Astrocyte (in vitro differentiated cells and primary cell): Measurements from ENCODE around the gene TRAT1. TPM values are rescaled to one million over a fixed set of nuclear protein-coding genes. Genes with fewer than 3 reads are reported as not detected.

ENCODE experiments used
- DNase-seq: peaks from one replicate; pipeline ENCODE4 v3.0.0-alpha.2; 2010; ENCODE audit warnings: low read depth
- FAIRE-seq: peaks from 2 replicates; lab custom pipeline; 2011; peaks lifted over from hg19 to GRCh38; lab: Jason Lieb, UNC
- H2AFZ ChIP-seq: 2 replicates; pipeline ENCODE4 v1.6.0; 2012; ENCODE audit warnings: low read depth, low read length, inconsistent platforms
- H3K27ac ChIP-seq: 2 replicates; pipeline ENCODE4 v1.5.1; 2011; ENCODE audit warnings: low read depth, low read length, inconsistent platforms
- H3K27me3 ChIP-seq: 2 replicates; pipeline ENCODE4 v1.6.0; 2011; ENCODE audit warnings: low read length, inconsistent platforms; ENCODE audit not compliant: insufficient read depth
- H3K36me3 ChIP-seq: 2 replicates; pipeline ENCODE4 v1.5.1; 2011; ENCODE audit warnings: low read length, inconsistent platforms; ENCODE audit not compliant: insufficient read depth
- H3K4me1 ChIP-seq: 2 replicates; pipeline ENCODE4 v1.5.1; 2011; ENCODE audit warnings: low read length, inconsistent platforms; ENCODE audit not compliant: insufficient read depth
- H3K4me2 ChIP-seq: 2 replicates; pipeline ENCODE4 v1.6.0; 2012; ENCODE audit warnings: low read length, inconsistent platforms
- H3K4me3 ChIP-seq: 2 replicates; pipeline ENCODE4 v1.5.1; 2011; ENCODE audit warnings: low read depth, mild to moderate bottlenecking, low read length, inconsistent platforms; ENCODE audit not compliant: insufficient read depth
- H3K79me2 ChIP-seq: 2 replicates; pipeline ENCODE4 v1.6.0; 2012; ENCODE audit warnings: mild to moderate bottlenecking, low read length, inconsistent platforms; ENCODE audit not compliant: insufficient read depth
- H3K9ac ChIP-seq: 2 replicates; pipeline ENCODE4 v1.6.0; 2012; ENCODE audit warnings: mild to moderate bottlenecking, low read length, inconsistent platforms
- H3K9me3 ChIP-seq: 2 replicates; pipeline ENCODE4 v1.5.1; 2012; ENCODE audit warnings: low read depth, mild to moderate bottlenecking, low read length, inconsistent platforms; ENCODE audit not compliant: insufficient read depth
- H4K20me1 ChIP-seq: 2 replicates; pipeline ENCODE4 v1.6.0; 2012; ENCODE audit warnings: low read length, inconsistent platforms; ENCODE audit not compliant: insufficient read depth
- H3K27ac Mint-ChIP-seq: one replicate; pipeline ENCODE4 v1.8.0; 2021; ENCODE audit warnings: mild to moderate bottlenecking, mixed read lengths; ENCODE audit not compliant: unreplicated experiment
- H3K27me3 Mint-ChIP-seq: one replicate; pipeline ENCODE4 v1.8.0; 2021; ENCODE audit warnings: low read depth, mixed read lengths; ENCODE audit not compliant: unreplicated experiment
- H3K36me3 Mint-ChIP-seq: one replicate; pipeline ENCODE4 v1.8.0; 2021; ENCODE audit warnings: low read depth, mixed read lengths; ENCODE audit not compliant: unreplicated experiment
- H3K4me1 Mint-ChIP-seq: one replicate; pipeline ENCODE4 v1.8.0; 2021; ENCODE audit warnings: low read depth, mixed read lengths; ENCODE audit not compliant: unreplicated experiment
- H3K4me3 Mint-ChIP-seq: one replicate; pipeline ENCODE4 v1.8.0; 2021; ENCODE audit warnings: mild to moderate bottlenecking, moderate library complexity, mixed read lengths; ENCODE audit not compliant: unreplicated experiment
- H3K9me3 Mint-ChIP-seq: one replicate; pipeline ENCODE4 v1.8.0; 2021; ENCODE audit warnings: mild to moderate bottlenecking, mixed read lengths; ENCODE audit not compliant: unreplicated experiment
- CTCF ChIP-seq: IDR thresholded peaks from 2 replicates; pipeline ENCODE4 v1.5.1; 2011; ENCODE audit warnings: low read depth, mild to moderate bottlenecking, inconsistent platforms, low read length, moderate library complexity; ENCODE audit not compliant: insufficient read depth
- EZH2 ChIP-seq: IDR thresholded peaks from 2 replicates; pipeline ENCODE4 v1.6.1; 2012; ENCODE audit warnings: mild to moderate bottlenecking, low read length, inconsistent platforms; ENCODE audit not compliant: insufficient read depth
- total RNA-seq: library from RNA; stranded (reverse); gene quantifications from 2 replicates; pipeline ENCODE4 v1.2.1, GENCODE V29; 2021

Gene TRAT1
- total RNA-seq, 1 donor from 2014 or later = not detected

- Histone ChIP-seq H3K4me2 (no peak overlapping the region), H3K4me1 (no peaks in the 10 kb centered on the region), H3K36me3 (no peaks in the 10 kb centered on the region), H3K9me3 (no peaks in the 10 kb centered on the region), H3K27ac (no peak overlapping the region), H3K4me3 (no peak overlapping the region), H4K20me1 (no peaks in the 10 kb centered on the region), H3K79me2 (no peaks in the 10 kb centered on the region), H2AFZ (no peak overlapping the region), H3K9ac (no peak overlapping the region), H3K27me3 (no peaks in the 10 kb centered on the region)
- Mint-ChIP-seq H3K27ac (no peak overlapping the region), H3K4me3 (no peak overlapping the region), H3K36me3 (no peaks in the 10 kb centered on the region), H3K27me3 (no peaks in the 10 kb centered on the region), H3K4me1 (no peaks in the 10 kb centered on the region), H3K9me3 (no peaks in the 10 kb centered on the region)
- TF ChIP-seq EZH2 = no peak
- no peak for TF ChIP-seq CTCF
- DNase-seq (no peak), FAIRE-seq (no peak)
These were observed 12.0 kb downstream of the TRAT1 start for GRCh38 chr3:108834551-108834950.

DNA sequence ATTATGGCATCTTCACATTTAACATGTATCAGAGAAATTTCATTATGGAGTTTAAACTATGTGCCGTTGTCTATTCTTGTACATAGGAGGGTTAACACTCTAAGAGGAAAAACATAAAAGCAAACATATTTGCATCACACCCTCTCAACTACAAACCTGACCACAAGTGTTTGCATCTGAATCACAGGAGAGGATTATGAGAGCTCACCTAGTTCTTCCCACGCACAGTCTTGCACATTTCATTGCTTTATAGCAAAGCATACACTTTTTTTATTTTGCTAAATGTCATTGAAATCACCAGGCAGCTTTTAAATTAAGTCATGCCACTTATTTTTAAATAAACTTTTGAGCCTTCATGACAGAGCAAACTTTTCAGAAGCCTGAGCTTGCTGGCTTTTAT lies 12.5 kb downstream of the TRAT1 start:
- H3K27me3 Mint-ChIP-seq = no peaks in the 10 kb centered on the region
- Histone ChIP-seq H3K9ac (no peak overlapping the region), H3K4me1 (no peaks in the 10 kb centered on the region), H3K27me3 (no peaks in the 10 kb centered on the region), H4K20me1 (no peaks in the 10 kb centered on the region), H3K79me2 (no peaks in the 10 kb centered on the region), H3K36me3 (no peaks in the 10 kb centered on the region), H3K4me3 (no peak overlapping the region), H3K9me3 (no peaks in the 10 kb centered on the region), H3K27ac (no peak overlapping the region), H2AFZ (no peak overlapping the region), H3K4me2 (no peak overlapping the region)
- no peaks in the 10 kb centered on the region for H3K9me3 Mint-ChIP-seq
- DNase-seq = no peak
- H3K4me1 Mint-ChIP-seq = no peaks in the 10 kb centered on the region
- H3K4me3 Mint-ChIP-seq = no peak overlapping the region
- no peak overlapping the region for H3K27ac Mint-ChIP-seq
- H3K36me3 Mint-ChIP-seq = no peaks in the 10 kb centered on the region
- no peak for TF ChIP-seq CTCF
- TF ChIP-seq EZH2 = no peak
- no peak for FAIRE-seq

- Histone ChIP-seq H3K27ac (no peak overlapping the region), H4K20me1 (no peaks in the 10 kb centered on the region), H3K4me1 (no peaks in the 10 kb centered on the region), H3K9me3 (no peaks in the 10 kb centered on the region), H2AFZ (no peak overlapping the region), H3K79me2 (no peaks in the 10 kb centered on the region), H3K4me2 (no peak overlapping the region), H3K27me3 (no peaks in the 10 kb centered on the region), H3K9ac (no peak overlapping the region), H3K36me3 (no peaks in the 10 kb centered on the region), H3K4me3 (no peak overlapping the region)
- no peaks in the 10 kb centered on the region for H3K36me3 Mint-ChIP-seq
- H3K9me3 Mint-ChIP-seq = no peaks in the 10 kb centered on the region
- FAIRE-seq (no peak), DNase-seq (no peak)
- no peaks in the 10 kb centered on the region for H3K4me1 Mint-ChIP-seq
- TF ChIP-seq EZH2 (no peak), CTCF (no peak)
- peaks cover 5% of the 10 kb centered on the region for H3K27me3 Mint-ChIP-seq
- H3K4me3 Mint-ChIP-seq = no peak overlapping the region
- no peak overlapping the region for H3K27ac Mint-ChIP-seq
These were observed 15.8 kb downstream of the TRAT1 start for GRCh38 chr3:108838436-108838835.
